HCT116 (cell line): ENCODE data around the gene TRAPPC12. TPM values are rescaled to one million over a fixed set of nuclear protein-coding genes. Genes with fewer than 3 reads are reported as not detected.

ENCODE experiments used
- ATAC-seq: fragments of 200-7000 bp; cut with Tn5 transposase; 2 replicates; pipeline ENCODE4 v1.9.1; 2020; ENCODE audit warnings: mild to moderate bottlenecking, moderate library complexity
- BruUV-seq: library from RNA; stranded (reverse); fragments of 400-500 nt; replicated peaks from 2 replicates; lab custom pipeline; 2021; lab: Mats Ljungman, UMichigan
- CTCF ChIA-PET: fragments of 300-600 bp; sonication (Branson Sonifier 250); formaldehyde crosslinking; loops from one replicate; lab custom pipeline; 2021; ENCODE audit warnings: antibody characterized with exemption; lab: Charles Lee
- POLR2A ChIA-PET: fragments of 300-600, 350-600 bp; sonication (Branson Sonifier 250); formaldehyde crosslinking; loops from one replicate; lab custom pipeline; 2021; ENCODE audit warnings: antibody characterized with exemption; lab: Charles Lee
- RAD21 ChIA-PET, 2 experiments: fragments of 300-600 bp; sonication (Branson Sonifier 250); formaldehyde crosslinking; loops; one replicate each; lab custom pipeline; 2023; ENCODE audit warnings: low total read pairs in 2 of 2; ENCODE audit not compliant: uncharacterized antibody in 2 of 2, unreplicated experiment in 2 of 2, low non-redundant PET in 1 of 2; lab: Charles Lee
- DNase-seq: peaks from one replicate; pipeline ENCODE4 v3.0.0-alpha.2; 2010; ENCODE audit warnings: low read depth, low spot score
- H2AFZ ChIP-seq: fragments of 200-600 bp; shearing (Covaris generic), sonication (generic); 2 replicates; pipeline ENCODE4 v1.6.1; 2017; ENCODE audit warnings: low read depth, mixed run types, mixed read lengths, antibody characterized with exemption, low read length; ENCODE audit not compliant: poor library complexity, severe bottlenecking
- H3K27ac ChIP-seq: 2 replicates; pipeline ENCODE4 v1.5.1; 2012; ENCODE audit warnings: low read depth, low read length
- H3K27me3 ChIP-seq: fragments of 200-600 bp; sonication (generic); 2 replicates; pipeline ENCODE4 v1.6.1; 2016; ENCODE audit warnings: mixed run types, low read length, mixed read lengths; ENCODE audit not compliant: insufficient read depth
- H3K36me3 ChIP-seq, 2 experiments: fragments of 200-500 bp in 1 of 2; fragments of 200-600 bp in 1 of 2; sonication (Bioruptor generic) in 1 of 2; sonication (generic) in 1 of 2; 2 replicates each; pipeline versions ENCODE4 v1.5.1 to v1.6.1; 2014 to 2016; ENCODE audit warnings: low read length in 2 of 2, inconsistent platforms in 1 of 2, mixed read lengths in 1 of 2, mixed run types in 1 of 2; ENCODE audit not compliant: insufficient read depth in 2 of 2, control insufficient read depth in 1 of 2
- H3K4me1 ChIP-seq, 2 experiments: fragments of 200-600 bp in 1 of 2; sonication (generic) in 1 of 2; 2 replicates each; pipeline versions ENCODE4 v1.5.1 to v1.6.1; 2012 to 2017; ENCODE audit warnings: low read length in 2 of 2, inconsistent platforms in 1 of 2, mild to moderate bottlenecking in 1 of 2, mixed read lengths in 1 of 2, mixed run types in 1 of 2, moderate library complexity in 1 of 2; ENCODE audit not compliant: insufficient read depth in 2 of 2, control insufficient read depth in 1 of 2
- H3K4me2 ChIP-seq: fragments of 200-600 bp; sonication (generic); 2 replicates; pipeline ENCODE4 v1.6.1; 2017; ENCODE audit warnings: mixed run types, low read length, mixed read lengths
- H3K4me3 ChIP-seq, 2 experiments: fragments of 200-600 bp in 1 of 2; sonication (generic) in 1 of 2; replicated peaks in 1 of 2; 2 replicates each; pipeline ENCODE4 v1.5.1; 2011 to 2016; ENCODE audit warnings: low read length in 2 of 2, control low read depth in 1 of 2, low read depth in 1 of 2, mild to moderate bottlenecking in 1 of 2, mixed read lengths in 1 of 2, mixed run types in 1 of 2
- H3K79me2 ChIP-seq: fragments of 200-600 bp; sonication (generic); 2 replicates; pipeline ENCODE4 v1.6.1; 2017; ENCODE audit warnings: mild to moderate bottlenecking, mixed run types, low read length, moderate library complexity, mixed read lengths; ENCODE audit not compliant: insufficient read depth
- H3K9ac ChIP-seq: fragments of 200-600 bp; sonication (generic); 2 replicates; pipeline ENCODE4 v1.6.1; 2016; ENCODE audit warnings: low read length, mixed read lengths
- H3K9me2 ChIP-seq: fragments of 200-600 bp; sonication (generic), shearing (Covaris generic); 2 replicates; pipeline ENCODE4 v1.6.1; 2017; ENCODE audit warnings: mixed run types, mild to moderate bottlenecking, moderate library complexity; ENCODE audit not compliant: insufficient read depth
- H3K9me3 ChIP-seq, 2 experiments: fragments of 200-500 bp in 1 of 2; fragments of 200-600 bp in 1 of 2; sonication (Bioruptor generic) in 1 of 2; sonication (generic) in 1 of 2; 2 replicates each; pipeline ENCODE4 v1.6.1; 2014 to 2017; ENCODE audit warnings: low read length in 2 of 2, mixed read lengths in 2 of 2, inconsistent platforms in 1 of 2, low read depth in 1 of 2, mild to moderate bottlenecking in 1 of 2, mixed run types in 1 of 2, moderate library complexity in 1 of 2; ENCODE audit not compliant: control insufficient read depth in 1 of 2, insufficient read depth in 1 of 2
- H4K20me1 ChIP-seq: fragments of 200-600 bp; sonication (generic), shearing (Covaris generic); 2 replicates; pipeline ENCODE4 v1.6.1; 2017; ENCODE audit warnings: mixed run types, mild to moderate bottlenecking, moderate library complexity; ENCODE audit not compliant: insufficient read depth
- ATF3 ChIP-seq: IDR thresholded peaks from 2 replicates; pipeline ENCODE4 v1.6.1; 2012
- CBX3 ChIP-seq: IDR thresholded peaks from 2 replicates; pipeline ENCODE4 v1.6.1; 2012; ENCODE audit warnings: low read depth
- EGR1 ChIP-seq: IDR thresholded peaks from 2 replicates; pipeline ENCODE4 v1.6.1; 2012; ENCODE audit warnings: low read depth
- ELF1 ChIP-seq: IDR thresholded peaks from 2 replicates; pipeline ENCODE4 v1.6.1; 2012; ENCODE audit warnings: low read depth, borderline replicate concordance
- EZH2phosphoT487 ChIP-seq: fragments of 200-600 bp; IDR thresholded peaks from 2 replicates; pipeline ENCODE4 v1.6.1; 2018; ENCODE audit warnings: antibody characterized with exemption, borderline replicate concordance
- JUND ChIP-seq: IDR thresholded peaks from 2 replicates; pipeline ENCODE4 v1.6.1; 2012
- POLR2A ChIP-seq: IDR thresholded peaks from 2 replicates; pipeline ENCODE4 v1.7.0; 2011; ENCODE audit warnings: borderline replicate concordance; ENCODE audit not compliant: insufficient read depth, insufficient read length; ENCODE audit errors: extremely low read depth
- RAD21 ChIP-seq: IDR thresholded peaks from 2 replicates; pipeline ENCODE4 v1.6.1; 2012; ENCODE audit warnings: low read depth, mild to moderate bottlenecking
- REST ChIP-seq: IDR thresholded peaks from 2 replicates; pipeline ENCODE4 v1.6.1; 2012; ENCODE audit warnings: low read depth
- SIN3A ChIP-seq: IDR thresholded peaks from 2 replicates; pipeline ENCODE4 v1.6.1; 2012; ENCODE audit warnings: low read depth
- SP1 ChIP-seq: IDR thresholded peaks from 2 replicates; pipeline ENCODE4 v1.6.1; 2012; ENCODE audit warnings: low read depth
- SRF ChIP-seq: IDR thresholded peaks from 2 replicates; pipeline ENCODE4 v1.6.1; 2012; ENCODE audit warnings: low read depth
- TCF7L2 ChIP-seq: IDR thresholded peaks from 2 replicates; pipeline ENCODE4 v1.7.0; 2011; ENCODE audit warnings: borderline replicate concordance, inconsistent platforms; ENCODE audit not compliant: insufficient read depth, insufficient read length; ENCODE audit errors: extremely low read depth
- ZBTB33 ChIP-seq: IDR thresholded peaks from 2 replicates; pipeline ENCODE4 v1.6.1; 2011; ENCODE audit warnings: mild to moderate bottlenecking, low read length, moderate library complexity; ENCODE audit not compliant: insufficient replicate concordance; ENCODE audit errors: extremely low read depth
- ZNF274 ChIP-seq: fragments of 200-500 bp; sonication (Bioruptor generic); IDR thresholded peaks from 2 replicates; pipeline ENCODE4 v1.6.1; 2014; ENCODE audit warnings: mild to moderate bottlenecking, low read depth, low read length, inconsistent platforms
- intact Hi-C: fragments of 100-400 bp; cut with micrococcal nuclease; formaldehyde crosslinking; loops from 2 replicates; pipeline ENCODE4 v1.10.0; 2022
- total RNA-seq: library from RNA; stranded (reverse); gene quantifications from one replicate; pipeline ENCODE4 v1.2.1, GENCODE V29; 2021; ENCODE audit not compliant: unreplicated experiment
- TF ChIP-seq, protein P1 (sequence below), 3 experiments: fragments of 200-600 bp in 1 of 3; sonication (generic) in 1 of 3; IDR thresholded peaks in 2 of 3; conservative IDR thresholded peaks in 1 of 3; 2 replicates each; pipeline ENCODE4 v1.5.1; 2012 to 2017; ENCODE audit warnings: low read depth in 2 of 3, low read length in 2 of 3, antibody characterized with exemption in 1 of 3, borderline replicate concordance in 1 of 3, control low read depth in 1 of 3, mild to moderate bottlenecking in 1 of 3, mixed read lengths in 1 of 3, mixed run types in 1 of 3, moderate library complexity in 1 of 3; ENCODE audit not compliant: insufficient read depth in 1 of 3

The TRAPPC12 gene
- total RNA-seq, 1 experiment from 2014 or later, result 47.4 TPM

GRCh38 chr2:3388412-3388738, 8.9 kb downstream of the TRAPPC12 start:
- Histone ChIP-seq H3K4me2 (no peak overlapping the region), H3K4me3 (no peak overlapping the region), H2AFZ (no peak overlapping the region), H3K27me3 (no peaks in the 10 kb centered on the region), H3K9me2 (no peaks in the 10 kb centered on the region), H3K27ac (no peak overlapping the region), H3K9ac (no peak overlapping the region), H3K36me3 (peaks cover 15 to 18% of the 10 kb centered on the region in 2 experiments; a peak in 3 of 4 replicates), H3K79me2 (peaks cover 33% of the 10 kb centered on the region), H4K20me1 (no peaks in the 10 kb centered on the region; the same call in 1 of the 2 replicates), H3K4me1 (no peaks in the 10 kb centered on the region)
- no TSS peak for BruUV-seq
- ChIA-PET CTCF (no interaction called here), POLR2A (no interaction called here), RAD21 (no interaction called here)
- DNase-seq, result no peak
- intact Hi-C loops, result no loop called here
- ATAC-seq, result no peak
- TF ChIP-seq JUND, result no peak
- no peak for TF ChIP-seq SIN3A
- no peak for TF ChIP-seq ZNF274
- no peak for TF ChIP-seq CBX3
- TF ChIP-seq POLR2A, result no peak
- no peak for TF ChIP-seq ZBTB33
- TF ChIP-seq TCF7L2, result no peak
- TF ChIP-seq EZH2phosphoT487, result no peak
- no peak for TF ChIP-seq EGR1
- no peak for TF ChIP-seq SRF
- no peak for TF ChIP-seq REST
- TF ChIP-seq SP1, result no peak
- TF ChIP-seq, protein P1, sequence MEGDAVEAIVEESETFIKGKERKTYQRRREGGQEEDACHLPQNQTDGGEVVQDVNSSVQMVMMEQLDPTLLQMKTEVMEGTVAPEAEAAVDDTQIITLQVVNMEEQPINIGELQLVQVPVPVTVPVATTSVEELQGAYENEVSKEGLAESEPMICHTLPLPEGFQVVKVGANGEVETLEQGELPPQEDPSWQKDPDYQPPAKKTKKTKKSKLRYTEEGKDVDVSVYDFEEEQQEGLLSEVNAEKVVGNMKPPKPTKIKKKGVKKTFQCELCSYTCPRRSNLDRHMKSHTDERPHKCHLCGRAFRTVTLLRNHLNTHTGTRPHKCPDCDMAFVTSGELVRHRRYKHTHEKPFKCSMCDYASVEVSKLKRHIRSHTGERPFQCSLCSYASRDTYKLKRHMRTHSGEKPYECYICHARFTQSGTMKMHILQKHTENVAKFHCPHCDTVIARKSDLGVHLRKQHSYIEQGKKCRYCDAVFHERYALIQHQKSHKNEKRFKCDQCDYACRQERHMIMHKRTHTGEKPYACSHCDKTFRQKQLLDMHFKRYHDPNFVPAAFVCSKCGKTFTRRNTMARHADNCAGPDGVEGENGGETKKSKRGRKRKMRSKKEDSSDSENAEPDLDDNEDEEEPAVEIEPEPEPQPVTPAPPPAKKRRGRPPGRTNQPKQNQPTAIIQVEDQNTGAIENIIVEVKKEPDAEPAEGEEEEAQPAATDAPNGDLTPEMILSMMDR (IDR thresholded peaks at IDR 0.05 in 2 of 3, conservative IDR thresholded peaks at IDR 0.05 in 1 of 3; ENCODE audit: borderline replicate concordance in 1 of 3, insufficient read depth in 1 of 3, low read depth in 2 of 3, low read length in 2 of 3), result no peak
- TF ChIP-seq ATF3, result no peak
- no peak for TF ChIP-seq RAD21
- TF ChIP-seq ELF1, result no peak
- TF ChIP-seq, all 23 proteins: peak for 0
- H3K9me3 ChIP-seq, result no peaks in the 10 kb centered on the region
